Neural crest cell (in vitro differentiated cells): ENCODE measurements around the gene NXT1. TPM values are rescaled to one million over a fixed set of nuclear protein-coding genes. Genes with fewer than 3 reads are reported as not detected.
A peak's percentile ranks its signal among the peaks of the same experiment; 100 is the strongest.
"Not testable (repeated sequence)": the region's sequence is repeated elsewhere in the genome, so short reads cannot be mapped to it uniquely, and the experiment has no call there.

ENCODE experiments used
- DNase-seq: peaks from one replicate; pipeline ENCODE4 v3.0.0; 2021; ENCODE audit warnings: low read depth, mixed read lengths, low spot score
- H3K27ac Mint-ChIP-seq: one replicate; pipeline ENCODE4 v1.8.0; 2021; ENCODE audit warnings: mild to moderate bottlenecking, mixed read lengths; ENCODE audit not compliant: unreplicated experiment
- H3K27me3 Mint-ChIP-seq: 2 replicates; pipeline ENCODE4 v1.8.0; 2021; ENCODE audit warnings: low read depth, mild to moderate bottlenecking, mixed read lengths
- H3K36me3 Mint-ChIP-seq: 2 replicates; pipeline ENCODE4 v1.8.0; 2021; ENCODE audit warnings: low read depth, mild to moderate bottlenecking, mixed read lengths
- H3K4me1 Mint-ChIP-seq: 2 replicates; pipeline ENCODE4 v1.8.0; 2021; ENCODE audit warnings: mixed read lengths
- H3K4me3 Mint-ChIP-seq: one replicate; pipeline ENCODE4 v1.8.0; 2021; ENCODE audit warnings: mild to moderate bottlenecking, mixed read lengths
- H3K9me3 Mint-ChIP-seq: 2 replicates; pipeline ENCODE4 v1.8.0; 2021; ENCODE audit warnings: mixed read lengths
- CTCF ChIP-seq: fragments of 200-600 bp; sonication (generic); conservative IDR thresholded peaks from 2 replicates; pipeline ENCODE4 v1.5.0; 2021; ENCODE audit warnings: antibody characterized with exemption, mild to moderate bottlenecking
- total RNA-seq: library from RNA; stranded (reverse); gene quantifications from 2 replicates; pipeline ENCODE4 v1.2.1, GENCODE V29; 2021

Gene NXT1
- total RNA-seq, 1 donor from 2014 or later = 33.9 TPM

GRCh38 chr20:23346002-23346401 is 4.6 kb upstream of the NXT1 start:
- no peaks in the 10 kb centered on the region for H3K27me3 Mint-ChIP-seq
- no peak for TF ChIP-seq CTCF
- H3K36me3 Mint-ChIP-seq = no peaks in the 10 kb centered on the region
- H3K27ac Mint-ChIP-seq = no peak overlapping the region
- no peaks in the 10 kb centered on the region for H3K9me3 Mint-ChIP-seq
- DNase-seq = no peak
- H3K4me3 Mint-ChIP-seq = no peak overlapping the region
- H3K4me1 Mint-ChIP-seq = peaks cover 20% of the 10 kb centered on the region

GRCh38 chr20:23347791-23348190 is 2.8 kb upstream of the NXT1 start:
- Mint-ChIP-seq H3K4me3 (no peak overlapping the region), H3K27me3 (no peaks in the 10 kb centered on the region), H3K27ac (no peak overlapping the region), H3K36me3 (no peaks in the 10 kb centered on the region), H3K9me3 (no peaks in the 10 kb centered on the region), H3K4me1 (peaks cover 31% of the 10 kb centered on the region)
- no peak for DNase-seq
- no peak for TF ChIP-seq CTCF

- not testable (repeated sequence) for H3K27ac Mint-ChIP-seq, H3K36me3 Mint-ChIP-seq, DNase-seq, H3K9me3 Mint-ChIP-seq, H3K27me3 Mint-ChIP-seq
- Mint-ChIP-seq H3K4me1 (peaks cover 33% of the 10 kb centered on the region), H3K4me3 (peak overlapping the region; percentile 75)
Measured at GRCh38 chr20:23348510-23348909, 2.1 kb upstream of the NXT1 start.

- H3K36me3 Mint-ChIP-seq = no peaks in the 10 kb centered on the region
- peaks cover 33% of the 10 kb centered on the region for H3K4me1 Mint-ChIP-seq
- no peaks in the 10 kb centered on the region for H3K27me3 Mint-ChIP-seq
- H3K9me3 Mint-ChIP-seq = no peaks in the 10 kb centered on the region
- H3K4me3 Mint-ChIP-seq = peak overlapping the region; percentile 98
- peak overlapping the region; percentile 98 for H3K27ac Mint-ChIP-seq
- TF ChIP-seq CTCF = peak; percentile 59
- DNase-seq = no peak
Measured at GRCh38 chr20:23349338-23350195, 1.0 kb upstream of the NXT1 start.

- H3K27ac Mint-ChIP-seq = peak overlapping the region; percentile 38
- H3K27me3 Mint-ChIP-seq = no peaks in the 10 kb centered on the region
- H3K36me3 Mint-ChIP-seq = no peaks in the 10 kb centered on the region
- H3K9me3 Mint-ChIP-seq = no peaks in the 10 kb centered on the region
- no peak for TF ChIP-seq CTCF
- peak; percentile 26 for DNase-seq
- peaks cover 33% of the 10 kb centered on the region for H3K4me1 Mint-ChIP-seq
- peak overlapping the region; percentile 98 for H3K4me3 Mint-ChIP-seq
Measured at GRCh38 chr20:23350904-23351838, 580 bp downstream of the NXT1 start.
